B cell (primary cell): ENCODE data around the gene INPP5J. TPM values are rescaled to one million over a fixed set of nuclear protein-coding genes. Genes with fewer than 3 reads are reported as not detected.

ENCODE experiments used
- ATAC-seq: fragments of 200-7000 bp; cut with Tn5 transposase; one replicate; pipeline ENCODE4 v1.10.0; 2021; ENCODE audit warnings: low read depth, mild to moderate bottlenecking, moderate number of reproducible peaks, moderate library complexity
- CTCF ChIA-PET: fragments of 350-600 bp; sonication (Branson Sonifier 250); formaldehyde crosslinking; loops from one replicate; lab custom pipeline; 2021; ENCODE audit warnings: antibody characterized with exemption, inconsistent platforms; lab: Charles Lee
- POLR2A ChIA-PET: fragments of 350-600 bp; sonication (Branson Sonifier 250); formaldehyde crosslinking; loops from one replicate; lab custom pipeline; 2021; ENCODE audit warnings: antibody characterized with exemption; lab: Charles Lee
- DNase-seq: peaks from one replicate; pipeline ENCODE4 v3.0.0; 2013
- H2AFZ ChIP-seq: 2 replicates; pipeline ENCODE4 v1.6.1; 2012; ENCODE audit warnings: mild to moderate bottlenecking, low read depth, low read length; ENCODE audit not compliant: insufficient read depth, poor library complexity, severe bottlenecking
- H3K27ac ChIP-seq, 2 donors: 1 replicate in 1 of 2; 2 replicates in 1 of 2; pipeline ENCODE4 v1.5.1; 2012 to 2013; ENCODE audit warnings: low read length in 2 of 2, mild to moderate bottlenecking in 2 of 2, moderate library complexity in 1 of 2
- H3K27me3 ChIP-seq, 4 experiments: fragments of 200-600 bp in 1 of 4; sonication (generic) in 1 of 4; replicated peaks in 1 of 4; 1 replicate in 2 of 4; 2 replicates in 2 of 4; pipeline versions ENCODE4 v1.6.1 to v1.7.0; 2013 to 2016; ENCODE audit warnings: low read length in 3 of 4, mild to moderate bottlenecking in 2 of 4, mixed read lengths in 1 of 4, moderate library complexity in 1 of 4; ENCODE audit not compliant: insufficient read depth in 4 of 4, control insufficient read depth in 3 of 4; ENCODE audit errors: control extremely low read depth in 1 of 4
- H3K36me3 ChIP-seq, 2 experiments: replicated peaks in 1 of 2; 1 replicate in 1 of 2; 2 replicates in 1 of 2; pipeline versions ENCODE4 v1.6.1 to v1.7.1; 2013; ENCODE audit warnings: low read length in 1 of 2; ENCODE audit not compliant: insufficient read depth in 2 of 2, control insufficient read depth in 1 of 2; ENCODE audit errors: control extremely low read depth in 1 of 2, extremely low read depth in 1 of 2
- H3K4me1 ChIP-seq, 2 donors: fragments of 200-600 bp in 1 of 2; sonication (generic) in 1 of 2; 1 replicate in 1 of 2; 2 replicates in 1 of 2; pipeline versions ENCODE4 v1.5.1 to v1.6.1; 2013 to 2017; ENCODE audit warnings: low read length in 2 of 2; ENCODE audit not compliant: control insufficient read depth in 2 of 2, insufficient read depth in 2 of 2
- H3K4me2 ChIP-seq: replicated peaks from 2 replicates; pipeline ENCODE3; 2012; ENCODE audit warnings: mild to moderate bottlenecking, low read depth, low read length; ENCODE audit not compliant: poor library complexity, severe bottlenecking
- H3K4me3 ChIP-seq, 5 experiments: fragments of 200-600 bp in 1 of 5; sonication (generic) in 1 of 5; 1 replicate in 3 of 5; 2 replicates in 2 of 5; pipeline versions ENCODE4 v1.5.1 to v1.7.0; 2011 to 2016; ENCODE audit warnings: low read length in 4 of 5, mild to moderate bottlenecking in 4 of 5, low read depth in 2 of 5, control low read depth in 1 of 5, moderate library complexity in 1 of 5; ENCODE audit not compliant: insufficient read depth in 1 of 5; ENCODE audit errors: control extremely low read depth in 1 of 5, extremely low read depth in 1 of 5
- H3K79me2 ChIP-seq: fragments of 200-600 bp; sonication (generic); one replicate; pipeline ENCODE4 v1.6.0; 2016; ENCODE audit warnings: low read length; ENCODE audit not compliant: control insufficient read depth, insufficient read depth
- H3K9ac ChIP-seq: fragments of 200-600 bp; sonication (generic); 2 replicates; pipeline ENCODE4 v1.6.1; 2017; ENCODE audit warnings: mild to moderate bottlenecking, low read length, moderate library complexity
- H3K9me3 ChIP-seq, 3 donors: one replicate each; pipeline versions ENCODE4 v1.6.1 to v1.7.1; 2013; ENCODE audit warnings: low read length in 2 of 3; ENCODE audit not compliant: control insufficient read depth in 2 of 3, insufficient read depth in 1 of 3; ENCODE audit errors: control extremely low read depth in 1 of 3
- H4K20me1 ChIP-seq: 2 replicates; pipeline ENCODE4 v1.6.0; 2012; ENCODE audit warnings: mild to moderate bottlenecking, low read length; ENCODE audit not compliant: insufficient read depth, control insufficient read depth, poor library complexity, severe bottlenecking
- H3K27ac Mint-ChIP-seq: one replicate; pipeline ENCODE4 v1.8.0; 2021; ENCODE audit warnings: mixed read lengths
- H3K27me3 Mint-ChIP-seq: one replicate; pipeline ENCODE4 v1.8.0; 2021; ENCODE audit warnings: mixed read lengths
- H3K4me1 Mint-ChIP-seq: one replicate; pipeline ENCODE4 v1.8.0; 2021; ENCODE audit warnings: mixed read lengths
- H3K4me3 Mint-ChIP-seq: one replicate; pipeline ENCODE4 v1.8.0; 2021; ENCODE audit warnings: mixed read lengths
- H3K9me3 Mint-ChIP-seq: one replicate; pipeline ENCODE4 v1.8.0; 2022; ENCODE audit warnings: mixed read lengths; ENCODE audit not compliant: insufficient read depth
- CTCF ChIP-seq: fragments of 200-600 bp; IDR thresholded peaks from one replicate; pipeline ENCODE4 v1.8.0; 2022; ENCODE audit warnings: antibody characterized with exemption, mild to moderate bottlenecking
- EZH2 ChIP-seq: IDR thresholded peaks from 2 replicates; pipeline ENCODE4 v1.6.1; 2012; ENCODE audit warnings: borderline replicate concordance, low read depth, mild to moderate bottlenecking, moderate library complexity, low read length; ENCODE audit not compliant: insufficient read depth, poor library complexity, severe bottlenecking
- WGBS: methylation state at CpG from one replicate; pipeline ENCODE4 v1.1.5; 2013; ENCODE audit warnings: missing lambda C conversion rate; ENCODE audit not compliant: insufficient coverage; 5-methylcytosine and 5-hydroxymethylcytosine counted together
- intact Hi-C: fragments of 100-400 bp; cut with micrococcal nuclease; formaldehyde crosslinking; loops from one replicate; pipeline ENCODE4 v1.10.0; 2022
- polyA plus RNA-seq: library from polyadenylated mRNA; depleted of rRNA; stranded (reverse); fragments of >200 nt; gene quantifications from 2 replicates; pipeline ENCODE4 v1.2.3, GENCODE V29; 2012
- total RNA-seq, 2 donors: library from RNA; stranded (reverse); fragments of 120-200 nt in 1 of 2; gene quantifications; 1 replicate in 1 of 2; 2 replicates in 1 of 2; pipeline versions ENCODE4 v1.2.3 to v1.2.4, GENCODE V29; 2013 to 2022

Gene INPP5J
- total and polyA plus RNA-seq, 2 donors (not counting 1 experiment from before 2014, with no cell fraction given) = 0.07 to 0.52 TPM

- Histone ChIP-seq H3K9me3 (no peaks in the 10 kb centered on the region), H3K4me3 (no peak overlapping the region), H3K27me3 (no peaks in the 10 kb centered on the region), H3K36me3 (no peaks in the 10 kb centered on the region), H3K27ac (no peak overlapping the region), H3K4me2 (no peak overlapping the region), H3K9ac (no peak overlapping the region), H3K79me2 (no peaks in the 10 kb centered on the region), H2AFZ (no peak overlapping the region), H4K20me1 (no peaks in the 10 kb centered on the region), H3K4me1 (peaks cover 16 to 17% of the 10 kb centered on the region in 2 donors)
- Mint-ChIP-seq H3K9me3 (no peaks in the 10 kb centered on the region), H3K27me3 (no peaks in the 10 kb centered on the region), H3K27ac (no peak overlapping the region), H3K4me3 (peak overlapping the region; percentile 96), H3K4me1 (peaks cover 22% of the 10 kb centered on the region)
- intact Hi-C loops = no loop called here
- ATAC-seq (no peak), DNase-seq (no peak)
- TF ChIP-seq EZH2 = no peak
- no peak for TF ChIP-seq CTCF
- POLR2A ChIA-PET = no interaction called here
- WGBS = 93% methylated on average over 10 of the region's 11 CpGs
- CTCF ChIA-PET = no interaction called here
These were observed 17.4 kb upstream of the INPP5J start for GRCh38 chr22:31105282-31105929.

- Histone ChIP-seq H3K27ac (no peak overlapping the region), H3K4me3 (no peak overlapping the region), H3K27me3 (no peaks in the 10 kb centered on the region), H3K4me2 (peak overlapping the region; percentile 99), H3K9me3 (no peaks in the 10 kb centered on the region), H3K79me2 (no peaks in the 10 kb centered on the region), H3K9ac (no peak overlapping the region), H3K4me1 (peaks cover 16 to 17% of the 10 kb centered on the region in 2 donors), H3K36me3 (no peaks in the 10 kb centered on the region), H4K20me1 (no peaks in the 10 kb centered on the region), H2AFZ (no peak overlapping the region)
- Mint-ChIP-seq H3K9me3 (no peaks in the 10 kb centered on the region), H3K4me1 (peaks cover 22% of the 10 kb centered on the region), H3K4me3 (peak overlapping the region; percentile 96), H3K27ac (peak overlapping the region; percentile 53), H3K27me3 (no peaks in the 10 kb centered on the region)
- POLR2A ChIA-PET = interaction anchor here (0.7 kb wide), 1 partner anchor 293 kb away, joined by 3 read pairs; no protein-coding TSS in a partner anchor
- WGBS = 83% methylated on average over 3 of the region's 4 CpGs
- no peak for ATAC-seq
- intact Hi-C loops = loop anchor here (2.0 kb wide), 1 partner anchor 43 kb away; no protein-coding TSS in a partner anchor
- DNase-seq = no peak
- TF ChIP-seq EZH2 (no peak), CTCF (no peak)
- CTCF ChIA-PET = interaction anchor here (2.9 kb wide), 1 partner anchor 21 kb away, joined by 14 read pairs; no protein-coding TSS in a partner anchor
These were observed 16.7 kb upstream of the INPP5J start for GRCh38 chr22:31106001-31106571.
